GM12878 (cell line): ENCODE measurements around the gene MAB21L4. TPM values are rescaled to one million over a fixed set of nuclear protein-coding genes. Genes with fewer than 3 reads are reported as not detected.

ENCODE experiments used
- ATAC-seq: fragments of 200-7000 bp; cut with Tn5 transposase; 3 replicates; pipeline ENCODE4 v1.9.1; 2020; ENCODE audit warnings: mild to moderate bottlenecking, moderate library complexity
- BruUV-seq: library from RNA; stranded (reverse); fragments of 400-500 nt; replicated peaks from 2 replicates; lab custom pipeline; 2021; lab: Mats Ljungman, UMichigan
- CTCF ChIA-PET: fragments of 300-600 bp; sonication (Branson Sonifier 250); formaldehyde crosslinking; extraction: SDS; loops from one replicate; lab custom pipeline; 2021; ENCODE audit warnings: inconsistent platforms; lab: Yijun Ruan, JAX
- POLR2A ChIA-PET: fragments of 350-600 bp; formaldehyde crosslinking; extraction: SDS; loops from one replicate; lab custom pipeline; 2021; ENCODE audit warnings: inconsistent platforms; lab: Charles Lee
- RAD21 ChIA-PET: fragments of 300-600 bp; sonication (Branson Sonifier 250); formaldehyde crosslinking; loops from one replicate; lab custom pipeline; 2023; ENCODE audit warnings: antibody characterized with exemption; ENCODE audit not compliant: unreplicated experiment; lab: Charles Lee
- SMC1A ChIA-PET: fragments of 300-600 bp; sonication (Branson Sonifier 250); formaldehyde crosslinking; loops from one replicate; lab custom pipeline; 2023; ENCODE audit not compliant: unreplicated experiment, uncharacterized antibody; lab: Charles Lee
- DNase-seq: peaks from one replicate; pipeline ENCODE4 v3.0.0-alpha.2; 2011; ENCODE audit warnings: low read depth, low spot score
- FAIRE-seq: peaks from 3 replicates; lab custom pipeline; 2011; peaks lifted over from hg19 to GRCh38; lab: Jason Lieb, UNC
- H2AFZ ChIP-seq: 2 replicates; pipeline ENCODE4 v1.6.0; 2011; ENCODE audit warnings: low read depth, low read length, control low read depth; ENCODE audit not compliant: control insufficient read depth
- H3K27ac ChIP-seq: 2 replicates; pipeline ENCODE4 v1.5.1; 2011; ENCODE audit warnings: control low read depth; ENCODE audit not compliant: control insufficient read depth, insufficient read depth
- H3K27me3 ChIP-seq, 2 experiments: replicated peaks in 1 of 2; 2 replicates each; pipeline versions ENCODE4 v1.6.0 to v1.6.1; 2011; ENCODE audit warnings: low read length in 1 of 2; ENCODE audit not compliant: control insufficient read depth in 2 of 2, insufficient read depth in 2 of 2
- H3K36me3 ChIP-seq, 2 experiments: 2 replicates each; pipeline ENCODE4 v1.5.1; 2011; ENCODE audit warnings: low read length in 1 of 2; ENCODE audit not compliant: control insufficient read depth in 2 of 2, insufficient read depth in 2 of 2
- H3K4me1 ChIP-seq: 2 replicates; pipeline ENCODE4 v1.6.1; 2011; ENCODE audit warnings: mild to moderate bottlenecking, low read length, moderate library complexity, mixed read lengths; ENCODE audit not compliant: control insufficient read depth, insufficient read depth
- H3K4me2 ChIP-seq: 2 replicates; pipeline ENCODE4 v1.6.0; 2011; ENCODE audit warnings: control low read depth; ENCODE audit not compliant: control insufficient read depth, insufficient read depth
- H3K4me3 ChIP-seq: fragments of 200-600 bp; sonication (generic); 2 replicates; pipeline ENCODE4 v1.5.1; 2016
- H3K79me2 ChIP-seq: 2 replicates; pipeline ENCODE4 v1.6.0; 2011; ENCODE audit warnings: low read length; ENCODE audit not compliant: control insufficient read depth, insufficient read depth
- H3K9ac ChIP-seq: 2 replicates; pipeline ENCODE4 v1.8.0; 2011; ENCODE audit warnings: low read length, control low read depth, mixed read lengths; ENCODE audit not compliant: control insufficient read depth, insufficient read depth
- H3K9me3 ChIP-seq: replicated peaks from 3 replicates; pipeline ENCODE4 v1.5.1; 2011; ENCODE audit warnings: mild to moderate bottlenecking, low read length; ENCODE audit not compliant: control insufficient read depth, insufficient read depth
- H4K20me1 ChIP-seq: 2 replicates; pipeline ENCODE4 v1.6.0; 2011; ENCODE audit not compliant: control insufficient read depth, insufficient read depth
- BRCA1 ChIP-seq: IDR thresholded peaks from 2 replicates; pipeline ENCODE4 v1.6.1; 2011; ENCODE audit warnings: low read depth, low read length, improper control_type of control experiment
- CHD4 ChIP-seq: fragments of 200-600 bp; sonication (generic); IDR thresholded peaks from 2 replicates; pipeline ENCODE4 v1.6.1; 2016; ENCODE audit warnings: mild to moderate bottlenecking
- HDAC6 ChIP-seq: fragments of 200-600 bp; sonication (generic); IDR thresholded peaks from one replicate; pipeline ENCODE4 v1.8.0; 2017; ENCODE audit warnings: antibody characterized with exemption; ENCODE audit not compliant: unreplicated experiment
- JUNB ChIP-seq: IDR thresholded peaks from 2 replicates; pipeline ENCODE4 v1.6.1; 2016; ENCODE audit warnings: antibody characterized with exemption, mild to moderate bottlenecking
- MAX ChIP-seq: IDR thresholded peaks from 2 replicates; pipeline ENCODE4 v1.6.1; 2012; ENCODE audit warnings: low read depth, low read length, improper control_type of control experiment
- MTA2 ChIP-seq: fragments of 450-650 bp; IDR thresholded peaks from 2 replicates; pipeline ENCODE4 v1.6.1; 2016; ENCODE audit warnings: low read depth, mild to moderate bottlenecking, moderate library complexity
- PML ChIP-seq: IDR thresholded peaks from 2 replicates; pipeline ENCODE4 v1.6.1; 2012; ENCODE audit warnings: low read length, inconsistent platforms
- POLR2AphosphoS2 ChIP-seq: IDR thresholded peaks from 2 replicates; pipeline ENCODE4 v1.6.1; 2011; ENCODE audit warnings: low read depth, mild to moderate bottlenecking, low read length, improper control_type of control experiment, moderate library complexity
- SREBF2 ChIP-seq: IDR thresholded peaks from 2 replicates; pipeline ENCODE4 v1.6.1; 2012; ENCODE audit warnings: mild to moderate bottlenecking, low read length
- ZBTB33 ChIP-seq: fragments of 450-650 bp; IDR thresholded peaks from 2 replicates; pipeline ENCODE4 v1.6.1; 2017; ENCODE audit warnings: mild to moderate bottlenecking
- WGBS: methylation state at CpG from one replicate; pipeline ENCODE4 v1.1.6; 2016; ENCODE audit warnings: low lambda C conversion rate; ENCODE audit not compliant: insufficient replicate concordance, insufficient coverage; ENCODE audit errors: missing lambda C conversion rate; 5-methylcytosine and 5-hydroxymethylcytosine counted together
- in situ Hi-C: fragments of 300-500 bp; cut with MboI; formaldehyde crosslinking; loops from 9 replicates; pipeline ENCODE4 v1.14.3; 2018; ENCODE audit warnings: mixed read lengths
- intact Hi-C: fragments of 100-400 bp; cut with micrococcal nuclease; formaldehyde crosslinking; loops from one replicate; pipeline ENCODE4 v1.14.2; 2022; ENCODE audit not compliant: unreplicated experiment
- polyA plus RNA-seq, 11 experiments: library from polyadenylated mRNA; depleted of rRNA in 4 of 11; unstranded in 6 of 11; stranded (reverse) in 5 of 11; fragments of >200 nt; fragmentation: Nextera tagmentation in 4 of 11; fragmentation: Illumina TruSeq in 1 of 11; extraction: Ambion mirVana in 4 of 11; extraction: Trizol in 1 of 11; gene quantifications; 1 replicate in 1 of 11; 2 replicates in 10 of 11; pipeline versions ENCODE4 v1.2.1 to v1.2.3, GENCODE V29; 2011 to 2016; ENCODE audit warnings: inconsistent platforms in 2 of 11, missing spikeins in 2 of 11, low read depth in 1 of 11
- total RNA-seq, 4 experiments: library from RNA; depleted of rRNA in 3 of 4; stranded (reverse); fragments of >200 nt in 3 of 4; fragmentation: Illumina TruSeq in 1 of 4; extraction: Trizol in 1 of 4; gene quantifications; 2 replicates each; pipeline versions ENCODE4 v1.2.1 to v1.2.3, GENCODE V29; 2013 to 2021

The MAB21L4 gene
- total and polyA plus RNA-seq, 10 of the 15 experiments (the other 5 are each of a cell fraction or from before 2014, with no cell fraction given): 0.03 TPM; not detected in 9

GRCh38 chr2:240916571-240917008 is 20.6 kb upstream of the MAB21L4 start (continued):
- TF ChIP-seq JUNB (no peak), PML (no peak)

GRCh38 chr2:240915526-240916341 is 19.8 kb upstream of the MAB21L4 start:
- no peaks in the 10 kb centered on the region for H4K20me1 ChIP-seq
- TF ChIP-seq SREBF2 (no peak), ZBTB33 (no peak), CHD4 (no peak), MTA2 (no peak), MAX (no peak), BRCA1 (no peak), POLR2AphosphoS2 (no peak), HDAC6 (no peak)
- in situ Hi-C loops (no loop called here), intact Hi-C loops (loop anchor here (2.0 kb wide), 1 partner anchor 73 kb away; no protein-coding TSS in a partner anchor)
- no peak overlapping the region for H3K9ac ChIP-seq
- WGBS: 8% methylated on average over 23 of the region's 34 CpGs
- ChIA-PET CTCF (interaction anchor here (0.6 to 1.7 kb wide), 4 partner anchors 18 to 309 kb away, joined by 3 to 6 read pairs (median 3); no protein-coding TSS in a partner anchor), RAD21 (no interaction called here), SMC1A (interaction anchor here (1.5 kb wide), 1 partner anchor 235 kb away, joined by 4 read pairs; the partner anchor contains the start of gene PPP1R7), POLR2A (no interaction called here)
- H2AFZ ChIP-seq: no peak overlapping the region
- no peaks in the 10 kb centered on the region for H3K4me1 ChIP-seq
- H3K4me3 ChIP-seq: no peak overlapping the region
- no peak overlapping the region for H3K27ac ChIP-seq
- H3K9me3 ChIP-seq: no peaks in the 10 kb centered on the region
- FAIRE-seq (no peak), DNase-seq (no peak), ATAC-seq (no peak; the same call in 2 of the 3 replicates)
- no peaks in the 10 kb centered on the region for H3K79me2 ChIP-seq
- H3K4me2 ChIP-seq: no peak overlapping the region
- BruUV-seq: no TSS peak
- peaks cover 0 to 3% of the 10 kb centered on the region in 2 experiments for H3K27me3 ChIP-seq
- H3K36me3 ChIP-seq: no peaks in the 10 kb centered on the region
